ENCODE measurements around the gene RTN4RL1. TPM values are rescaled to one million over a fixed set of nuclear protein-coding genes. Genes with fewer than 3 reads are reported as not detected.
A peak's percentile ranks its signal among the peaks of the same experiment; 100 is the strongest.

RTN4RL1 gene
- total and polyA plus RNA-seq, 9 of the 15 experiments (the other 6 are each of a cell fraction or from before 2014, with no cell fraction given) = 0.04 to 0.06 (median 0.04) TPM; not detected in 5

DNA sequence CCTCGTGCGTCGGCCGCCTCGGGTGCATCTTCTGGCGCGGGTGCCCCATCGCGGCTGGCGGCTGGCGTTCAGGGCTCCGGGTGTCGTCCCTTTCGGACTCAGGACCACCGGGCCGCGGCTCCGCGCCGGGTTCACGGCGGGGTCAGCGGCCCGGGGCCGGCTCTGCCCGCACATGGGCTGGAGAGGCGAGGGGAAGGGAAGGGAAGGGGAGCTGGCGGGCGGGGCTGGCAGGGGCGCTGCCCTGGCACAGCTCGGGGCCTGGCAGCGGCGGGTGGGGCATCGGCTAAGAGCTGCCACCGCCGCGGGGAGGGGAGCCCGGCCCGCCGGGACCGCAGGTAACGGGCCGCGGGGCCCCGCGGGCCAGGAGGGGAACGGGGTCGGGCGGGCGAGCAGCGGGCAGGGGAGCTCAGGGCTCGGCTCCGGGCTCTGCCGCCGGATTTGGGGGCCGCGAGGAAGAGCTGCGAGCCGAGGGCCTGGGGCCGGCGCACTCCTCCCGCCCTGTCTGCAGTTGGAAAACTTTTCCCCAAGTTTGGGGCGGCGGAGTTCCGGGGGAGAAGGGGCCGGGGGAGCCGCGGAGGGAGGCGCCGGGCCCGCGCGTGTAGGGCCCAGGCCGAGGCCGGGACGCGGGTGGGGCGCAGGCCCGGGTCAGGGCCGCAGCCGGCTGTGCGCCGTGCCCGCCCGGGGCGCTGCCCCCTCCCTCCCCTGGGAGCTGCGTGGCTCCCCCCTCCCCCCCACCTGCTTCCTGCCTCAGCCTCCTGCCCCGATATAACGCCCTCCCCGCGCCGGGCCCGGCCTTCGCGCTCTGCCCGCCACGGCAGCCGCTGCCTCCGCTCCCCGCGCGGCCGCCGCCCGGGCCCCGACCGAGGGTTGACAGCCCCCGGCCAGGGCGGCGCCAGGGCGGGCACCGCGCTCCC lies 30.4 kb upstream of the RTN4RL1 start:
- no peak for ATAC-seq
- POLR2A ChIA-PET = no interaction called here
- no peak for FAIRE-seq
- TF ChIP-seq NR4A1 (CRISPR knock-in tag; IDR thresholded peaks at IDR 0.05) = no peak
- no peak for TF ChIP-seq NR4A1 (tag; IDR thresholded peaks at IDR 0.05)
- TF ChIP-seq POLR2G (IDR thresholded peaks at IDR 0.05; ENCODE audit: low read depth, low read length) = peak; percentile 42
- TF ChIP-seq STAT5A (IDR thresholded peaks at IDR 0.05; ENCODE audit: borderline replicate concordance, low read length) = no peak
- TF ChIP-seq, protein P1, sequence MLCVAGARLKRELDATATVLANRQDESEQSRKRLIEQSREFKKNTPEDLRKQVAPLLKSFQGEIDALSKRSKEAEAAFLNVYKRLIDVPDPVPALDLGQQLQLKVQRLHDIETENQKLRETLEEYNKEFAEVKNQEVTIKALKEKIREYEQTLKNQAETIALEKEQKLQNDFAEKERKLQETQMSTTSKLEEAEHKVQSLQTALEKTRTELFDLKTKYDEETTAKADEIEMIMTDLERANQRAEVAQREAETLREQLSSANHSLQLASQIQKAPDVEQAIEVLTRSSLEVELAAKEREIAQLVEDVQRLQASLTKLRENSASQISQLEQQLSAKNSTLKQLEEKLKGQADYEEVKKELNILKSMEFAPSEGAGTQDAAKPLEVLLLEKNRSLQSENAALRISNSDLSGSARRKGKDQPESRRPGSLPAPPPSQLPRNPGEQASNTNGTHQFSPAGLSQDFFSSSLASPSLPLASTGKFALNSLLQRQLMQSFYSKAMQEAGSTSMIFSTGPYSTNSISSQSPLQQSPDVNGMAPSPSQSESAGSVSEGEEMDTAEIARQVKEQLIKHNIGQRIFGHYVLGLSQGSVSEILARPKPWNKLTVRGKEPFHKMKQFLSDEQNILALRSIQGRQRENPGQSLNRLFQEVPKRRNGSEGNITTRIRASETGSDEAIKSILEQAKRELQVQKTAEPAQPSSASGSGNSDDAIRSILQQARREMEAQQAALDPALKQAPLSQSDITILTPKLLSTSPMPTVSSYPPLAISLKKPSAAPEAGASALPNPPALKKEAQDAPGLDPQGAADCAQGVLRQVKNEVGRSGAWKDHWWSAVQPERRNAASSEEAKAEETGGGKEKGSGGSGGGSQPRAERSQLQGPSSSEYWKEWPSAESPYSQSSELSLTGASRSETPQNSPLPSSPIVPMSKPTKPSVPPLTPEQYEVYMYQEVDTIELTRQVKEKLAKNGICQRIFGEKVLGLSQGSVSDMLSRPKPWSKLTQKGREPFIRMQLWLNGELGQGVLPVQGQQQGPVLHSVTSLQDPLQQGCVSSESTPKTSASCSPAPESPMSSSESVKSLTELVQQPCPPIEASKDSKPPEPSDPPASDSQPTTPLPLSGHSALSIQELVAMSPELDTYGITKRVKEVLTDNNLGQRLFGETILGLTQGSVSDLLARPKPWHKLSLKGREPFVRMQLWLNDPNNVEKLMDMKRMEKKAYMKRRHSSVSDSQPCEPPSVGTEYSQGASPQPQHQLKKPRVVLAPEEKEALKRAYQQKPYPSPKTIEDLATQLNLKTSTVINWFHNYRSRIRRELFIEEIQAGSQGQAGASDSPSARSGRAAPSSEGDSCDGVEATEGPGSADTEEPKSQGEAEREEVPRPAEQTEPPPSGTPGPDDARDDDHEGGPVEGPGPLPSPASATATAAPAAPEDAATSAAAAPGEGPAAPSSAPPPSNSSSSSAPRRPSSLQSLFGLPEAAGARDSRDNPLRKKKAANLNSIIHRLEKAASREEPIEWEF (CRISPR knock-in tag; IDR thresholded peaks at IDR 0.05) = no peak
- peak; percentile 15; the same call in 1 of the 2 replicates for TF ChIP-seq RBFOX2 (IDR thresholded peaks at IDR 0.05; ENCODE audit: low read depth, low read length)
- TF ChIP-seq PTRF (tag; IDR thresholded peaks at IDR 0.05) = no peak
- no peaks in the 10 kb centered on the region for H4K20me1 ChIP-seq (replicated peaks; ENCODE audit: control insufficient read depth, insufficient read depth, low read length)
- H3K9me3 ChIP-seq (replicated peaks; ENCODE audit: control insufficient read depth, insufficient read depth, low read depth, low read length) = no peaks in the 10 kb centered on the region
- no peaks in the 10 kb centered on the region for H3K79me2 ChIP-seq (ENCODE audit: control insufficient read depth, insufficient read depth, low read length)
- peak overlapping the region in 1 of 2 experiments; percentile 58; a peak in 1 of 4 replicates for H3K9ac ChIP-seq (ENCODE audit: insufficient read depth in 1 of 2, low read depth in 2 of 2, low read length in 2 of 2)
- 65% methylated on average over 8 of the region's 113 CpGs for WGBS (ENCODE audit: insufficient coverage, low coverage, missing lambda C conversion rate)
- no TSS peak for BruUV-seq (replicated peaks)
- no peaks in the 10 kb centered on the region for H3K36me3 ChIP-seq (ENCODE audit: control insufficient read depth, insufficient read depth, low read length)
- intact Hi-C loops (cut with micrococcal nuclease) = loop anchor here (10.0 kb wide), 1 partner anchor 119 kb away; no protein-coding TSS in a partner anchor
- no peaks in the 10 kb centered on the region for H3K27me3 ChIP-seq (ENCODE audit: control insufficient read depth in 2 of 2, insufficient read depth in 2 of 2, low read length in 2 of 2)
- in situ Hi-C loops (cut with MboI) = no loop called here
- H3K4me3 ChIP-seq = peak overlapping the region; percentile 27; the same call in 1 of the 2 replicates
- no peak for DNase-seq (ENCODE audit: extremely low read depth in 1 of 4, low spot score in 3 of 4)
- H2AFZ ChIP-seq (ENCODE audit: low read depth, low read length) = peak overlapping the region; percentile 40; the same call in 1 of the 2 replicates
- H3K4me1 ChIP-seq (replicated peaks in 1 of 2; ENCODE audit: control insufficient read depth in 2 of 2, insufficient read depth in 2 of 2, low read length in 2 of 2) = peaks cover 0 to 50% of the 10 kb centered on the region in 2 experiments; a peak in 2 of 5 replicates
- H3K27ac ChIP-seq (ENCODE audit: extremely low read depth, low read depth, low read length) = no peak overlapping the region
- no peak overlapping the region for H3K4me2 ChIP-seq (ENCODE audit: insufficient read depth, low read length)
- no peaks in the 10 kb centered on the region for H3K9me1 ChIP-seq (ENCODE audit: control insufficient read depth, insufficient read depth, low read length)
- CTCF ChIA-PET (ENCODE audit: low intra/inter-chr PET ratio) = interaction anchor here (0.6 to 2.2 kb wide), 4 partner anchors 185 to 249 kb away, joined by 3 to 25 read pairs (median 3); no protein-coding TSS in a partner anchor
